NCI-H2196 (cell line): Measurements from ENCODE around the gene TBC1D2B.
A peak's percentile ranks its signal among the peaks of the same experiment; 100 is the strongest.
"Not testable (repeated sequence)": the region's sequence is repeated elsewhere in the genome, so short reads cannot be mapped to it uniquely, and the experiment has no call there.

Source experiments
- DNase-seq: peaks from one replicate; lab custom pipeline; 2025; ENCODE audit not compliant: unreplicated experiment; lab: John Stamatoyannopoulos, UW

Gene TBC1D2B

GRCh38 chr15:77979157-77979556, 98.4 kb downstream of the TBC1D2B start:
- DNase-seq, result not testable (repeated sequence)

GRCh38 chr15:77978759-77979145, 98.8 kb downstream of the TBC1D2B start:
- DNase-seq, result not testable (repeated sequence)

GRCh38 chr15:77977903-77978758, 99.4 kb downstream of the TBC1D2B start:
- not testable (repeated sequence) for DNase-seq

- not testable (repeated sequence) for DNase-seq
These were observed 100.6 kb downstream of the TBC1D2B start for GRCh38 chr15:77976760-77977525.

GRCh38 chr15:77976095-77976450, 101.4 kb downstream of the TBC1D2B start:
- DNase-seq, result not testable (repeated sequence)

- DNase-seq, result no peak
These were observed 102.0 kb downstream of the TBC1D2B start for GRCh38 chr15:77975332-77976094.

- no peak for DNase-seq
These were observed 102.8 kb downstream of the TBC1D2B start for GRCh38 chr15:77974416-77975331.

- peak; percentile 22 for DNase-seq
These were observed 103.5 kb downstream of the TBC1D2B start for GRCh38 chr15:77974098-77974414.

- DNase-seq, result not testable (repeated sequence)
These were observed 104.0 kb downstream of the TBC1D2B start for GRCh38 chr15:77973273-77974097.

- not testable (repeated sequence) for DNase-seq
These were observed 104.8 kb downstream of the TBC1D2B start for GRCh38 chr15:77972706-77973105.

- DNase-seq, result not testable (repeated sequence)
These were observed 105.6 kb downstream of the TBC1D2B start for GRCh38 chr15:77971875-77972274.

GRCh38 chr15:77970813-77971360, 106.6 kb downstream of the TBC1D2B start:
- not testable (repeated sequence) for DNase-seq

GRCh38 chr15:77969055-77969454, 108.5 kb downstream of the TBC1D2B start:
- no peak for DNase-seq

- DNase-seq, result no peak
These were observed 109.7 kb downstream of the TBC1D2B start for GRCh38 chr15:77967798-77968197.

GRCh38 chr15:77967235-77967615, 110.3 kb downstream of the TBC1D2B start:
- not testable (repeated sequence) for DNase-seq

GRCh38 chr15:77966540-77967234, 110.8 kb downstream of the TBC1D2B start:
- DNase-seq, result peak; percentile 9

- no peak for DNase-seq
These were observed 113.3 kb downstream of the TBC1D2B start for GRCh38 chr15:77964193-77964592.

GRCh38 chr15:77959432-77959879, 118.1 kb downstream of the TBC1D2B start:
- DNase-seq, result peak; percentile 58
